Measurements from ENCODE around the gene ECEL1.
"Not testable (repeated sequence)": the region's sequence is repeated elsewhere in the genome, so short reads cannot be mapped to it uniquely, and the experiment has no call there.

ECEL1 gene

DNA sequence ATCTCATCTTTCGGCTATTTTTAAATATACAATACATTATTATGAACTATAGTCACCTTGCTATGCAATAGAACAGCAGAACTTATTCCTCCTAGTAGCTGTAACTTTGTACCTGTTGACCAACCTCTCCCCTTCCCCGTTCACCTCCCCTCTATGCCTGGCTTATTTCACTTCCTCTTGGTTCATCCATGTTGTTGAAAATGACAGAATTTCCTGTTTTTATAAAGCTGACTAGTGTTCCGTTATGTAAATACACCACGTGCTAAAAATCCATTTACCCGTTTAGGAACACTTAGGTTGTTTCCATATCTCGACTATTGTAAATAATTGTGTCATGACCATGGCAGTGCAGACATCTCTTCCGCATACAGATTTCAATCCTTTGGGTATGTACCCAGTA, 21.4 kb downstream of the ECEL1 start:
- H3K4me3 ChIP-seq (ENCODE audit: low read depth, low read length) = no peak overlapping the region
- DNase-seq (ENCODE audit: low read depth) = no peak

DNA sequence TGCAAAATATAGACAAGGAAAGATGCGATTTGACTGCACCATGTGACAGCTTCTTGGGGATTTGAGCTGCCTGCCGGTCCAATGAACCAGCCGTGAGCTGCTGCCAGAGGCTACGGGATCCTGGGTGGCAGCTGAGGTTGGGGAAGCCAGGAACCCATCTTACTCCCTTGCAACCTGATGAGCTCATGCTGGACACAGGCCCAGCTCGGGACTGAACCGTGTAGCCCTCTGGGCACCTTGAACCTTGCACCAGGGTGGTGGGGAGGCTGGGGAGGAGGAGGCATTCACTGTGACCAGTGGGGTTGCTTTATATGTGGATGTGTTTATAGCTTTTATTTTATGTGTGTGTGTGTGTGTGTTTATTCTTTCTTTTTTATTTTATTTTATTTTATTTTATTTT, 22.6 kb downstream of the ECEL1 start:
- DNase-seq (ENCODE audit: low read depth) = no peak
- no peak overlapping the region for H3K4me3 ChIP-seq (ENCODE audit: low read depth, low read length)

DNA sequence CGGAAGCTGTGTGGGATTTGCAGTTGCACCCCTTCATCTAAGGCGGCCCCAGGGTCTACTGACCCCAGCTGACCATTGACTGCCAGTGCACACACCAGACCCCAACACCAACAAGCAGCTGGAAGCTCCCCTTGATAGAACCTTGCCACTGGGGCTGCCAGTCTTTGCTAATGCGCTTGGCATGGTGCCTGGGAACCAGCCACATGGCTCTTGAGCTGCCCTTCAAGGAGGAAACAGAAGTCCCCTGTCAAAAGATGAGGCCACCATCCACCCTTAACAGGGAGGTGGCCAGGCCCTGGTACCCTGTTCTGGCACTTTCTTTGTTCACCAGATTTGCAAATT, 23.1 kb downstream of the ECEL1 start:
- no peak for DNase-seq (ENCODE audit: low read depth)
- no peak overlapping the region for H3K4me3 ChIP-seq (ENCODE audit: low read depth, low read length)

DNA sequence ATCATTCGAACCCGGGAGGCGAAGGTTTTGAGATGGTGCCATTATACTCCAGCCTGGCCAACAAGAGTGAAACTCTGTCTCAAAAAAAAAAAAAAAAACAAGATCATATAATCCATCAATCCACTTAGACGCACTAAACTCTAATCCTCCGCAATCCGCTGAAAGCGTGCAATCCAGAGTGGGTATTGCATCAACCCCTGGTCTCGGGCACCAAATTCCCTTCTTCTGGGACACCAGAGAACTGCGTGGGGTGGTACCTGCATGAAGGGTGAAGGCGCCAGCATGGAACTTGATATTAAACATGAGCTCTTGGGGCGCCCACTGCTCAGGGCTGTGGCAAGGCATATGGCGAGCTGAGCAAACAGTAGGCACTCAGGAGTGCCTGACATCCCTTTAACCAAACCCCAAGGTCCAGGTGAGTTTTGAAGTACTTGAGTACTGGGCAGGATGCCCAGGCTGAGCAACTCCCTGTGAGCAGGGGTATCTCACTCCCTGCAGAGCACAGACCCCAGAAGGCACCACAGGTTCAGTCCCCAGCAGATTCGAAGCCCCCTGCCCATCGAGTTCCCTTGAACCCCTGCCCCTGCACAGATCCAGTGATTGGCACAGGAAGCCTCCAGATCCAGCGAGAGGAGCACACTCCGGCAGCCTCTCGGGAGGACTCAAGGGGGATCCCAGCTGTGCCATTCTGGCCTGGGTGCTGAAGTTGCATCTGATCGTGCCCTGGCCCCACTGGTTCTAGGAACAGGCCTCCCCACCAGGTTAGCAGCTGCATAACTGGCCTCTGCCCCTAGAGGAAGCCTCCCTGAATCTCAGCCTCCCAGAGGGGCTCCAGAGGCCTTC, 23.7 kb downstream of the ECEL1 start:
- no peak for DNase-seq (ENCODE audit: low read depth)

GRCh38 chr2:232460171-232460570, 27.5 kb downstream of the ECEL1 start:
- H3K4me3 ChIP-seq (ENCODE audit: low read depth, low read length) = no peak overlapping the region
- DNase-seq (ENCODE audit: low read depth) = no peak

More for the DNA sequence above, 23.7 kb downstream of the ECEL1 start:
- no peak overlapping the region for H3K4me3 ChIP-seq (ENCODE audit: low read depth, low read length)

DNA sequence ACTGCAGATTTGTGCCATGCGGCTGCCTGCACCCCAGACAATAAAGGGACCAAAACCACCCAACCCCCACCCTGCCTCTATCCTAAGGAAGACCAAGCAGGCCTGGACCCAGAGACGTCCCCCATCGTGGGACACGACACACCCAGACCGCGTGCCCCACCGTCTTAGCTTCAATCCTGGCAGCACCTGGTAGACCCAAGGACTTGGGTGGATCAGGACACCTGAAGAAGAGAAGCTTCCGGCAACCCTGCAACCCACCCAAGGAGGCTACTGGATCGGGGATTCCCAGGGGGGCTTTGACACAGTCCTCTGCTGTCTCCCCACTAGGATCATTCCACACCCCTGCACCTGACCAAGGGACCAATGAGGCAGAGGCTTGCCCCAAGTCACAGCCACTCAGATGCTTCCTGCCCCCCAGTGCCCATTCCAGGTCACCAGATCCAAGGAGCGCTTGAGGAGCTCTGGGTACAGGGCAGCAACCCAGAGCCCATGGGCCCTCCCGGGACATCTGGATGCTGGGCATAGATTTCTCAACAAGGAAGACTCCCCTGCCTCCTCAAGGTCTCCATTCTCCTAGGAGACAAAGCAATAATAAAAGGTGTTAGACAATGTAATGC, 28.1 kb downstream of the ECEL1 start:
- DNase-seq (ENCODE audit: low read depth) = no peak
- H3K4me3 ChIP-seq (ENCODE audit: low read depth, low read length) = no peak overlapping the region

DNA sequence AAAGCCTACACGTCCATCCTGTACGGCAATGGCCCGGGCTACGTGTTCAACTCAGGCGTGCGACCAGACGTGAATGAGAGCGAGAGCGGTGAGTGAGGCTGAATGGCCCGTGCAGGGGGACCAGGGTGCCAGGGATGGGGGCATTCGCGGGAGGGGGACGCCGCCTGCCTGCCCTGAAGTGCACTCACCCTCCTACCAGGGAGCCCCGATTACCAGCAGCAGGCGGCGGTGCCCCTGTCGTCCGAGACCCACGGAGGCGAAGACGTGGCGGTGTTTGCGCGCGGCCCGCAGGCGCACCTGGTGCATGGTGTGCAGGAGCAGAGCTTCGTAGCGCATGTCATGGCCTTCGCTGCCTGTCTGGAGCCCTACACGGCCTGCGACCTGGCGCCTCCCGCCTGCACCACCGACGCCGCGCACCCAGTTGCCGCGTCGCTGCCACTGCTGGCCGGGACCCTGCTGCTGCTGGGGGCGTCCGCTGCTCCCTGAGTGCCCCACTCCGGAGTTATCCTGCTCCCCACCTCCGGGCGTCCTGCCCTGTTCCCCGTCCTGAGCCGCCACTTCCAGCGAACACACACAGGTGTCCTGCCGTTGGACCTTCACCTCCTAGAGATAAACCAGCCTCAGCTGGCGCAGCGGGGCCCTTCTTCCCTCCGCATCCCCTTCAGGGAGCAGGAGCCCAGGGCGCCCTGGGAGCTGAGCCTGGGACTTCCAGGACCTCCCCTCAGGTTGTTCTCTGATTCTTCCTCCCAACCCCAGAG, 28.8 kb downstream of the ECEL1 start:
- no peak for DNase-seq (ENCODE audit: low read depth)

GRCh38 chr2:232458051-232458660, 29.5 kb downstream of the ECEL1 start:
- DNase-seq (ENCODE audit: low read depth) = no peak

More for the DNA sequence above, 28.8 kb downstream of the ECEL1 start:
- H3K4me3 ChIP-seq (ENCODE audit: low read depth, low read length) = no peak overlapping the region

DNA sequence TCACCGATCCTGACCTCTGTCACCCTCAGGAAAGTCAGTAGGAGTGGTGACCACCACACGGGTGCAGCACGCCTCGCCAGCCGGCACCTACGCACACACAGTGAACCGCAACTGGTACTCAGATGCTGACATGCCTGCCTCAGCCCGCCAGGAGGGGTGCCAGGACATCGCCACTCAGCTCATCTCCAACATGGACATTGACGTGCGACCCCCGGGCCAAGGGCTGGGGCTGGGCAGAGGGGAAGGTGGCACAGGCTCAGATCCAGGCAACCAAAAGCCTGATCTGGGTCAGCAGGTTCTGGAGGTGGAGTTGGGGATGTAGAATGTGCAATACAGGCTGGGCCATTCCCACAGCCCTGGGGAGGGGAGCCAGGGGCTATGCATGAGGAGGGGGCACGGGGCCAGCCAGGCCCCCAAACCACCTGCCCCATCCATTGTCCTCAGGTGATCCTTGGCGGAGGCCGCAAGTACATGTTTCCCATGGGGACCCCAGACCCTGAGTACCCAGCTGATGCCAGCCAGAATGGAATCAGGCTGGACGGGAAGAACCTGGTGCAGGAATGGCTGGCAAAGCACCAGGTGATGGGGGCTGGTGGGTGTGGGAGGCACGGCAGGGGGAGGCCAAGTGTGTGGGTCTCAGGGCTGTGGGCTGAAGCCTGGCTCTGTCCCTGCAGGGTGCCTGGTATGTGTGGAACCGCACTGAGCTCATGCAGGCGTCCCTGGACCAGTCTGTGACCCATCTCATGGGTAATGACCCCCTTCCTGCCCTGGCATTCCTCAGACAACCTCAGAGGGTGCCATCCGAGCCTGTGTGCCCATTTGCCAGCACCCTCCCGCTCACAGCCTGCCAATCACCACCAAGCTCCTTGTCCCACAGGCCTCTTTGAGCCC, 30.3 kb downstream of the ECEL1 start:
- no peak for DNase-seq (ENCODE audit: low read depth)
- no peak overlapping the region for H3K4me3 ChIP-seq (ENCODE audit: low read depth, low read length)

More at GRCh38 chr2:232458051-232458660, 29.5 kb downstream of the ECEL1 start:
- no peak overlapping the region for H3K4me3 ChIP-seq (ENCODE audit: low read depth, low read length)

- no peak for DNase-seq (ENCODE audit: low read depth)
- H3K4me3 ChIP-seq (ENCODE audit: low read depth, low read length) = no peak overlapping the region
These were observed 31.1 kb downstream of the ECEL1 start for GRCh38 chr2:232456296-232457120.

GRCh38 chr2:232455426-232456255, 32.0 kb downstream of the ECEL1 start, which contains the start of gene ALPI:
TSS of gene ALPI (plus strand) at chr2:232456153. CDS start at chr2:232456200, 47 bp downstream.
- no peak for DNase-seq (ENCODE audit: low read depth)
- H3K4me3 ChIP-seq (ENCODE audit: low read depth, low read length) = no peak within 1 kb of the TSS

DNA sequence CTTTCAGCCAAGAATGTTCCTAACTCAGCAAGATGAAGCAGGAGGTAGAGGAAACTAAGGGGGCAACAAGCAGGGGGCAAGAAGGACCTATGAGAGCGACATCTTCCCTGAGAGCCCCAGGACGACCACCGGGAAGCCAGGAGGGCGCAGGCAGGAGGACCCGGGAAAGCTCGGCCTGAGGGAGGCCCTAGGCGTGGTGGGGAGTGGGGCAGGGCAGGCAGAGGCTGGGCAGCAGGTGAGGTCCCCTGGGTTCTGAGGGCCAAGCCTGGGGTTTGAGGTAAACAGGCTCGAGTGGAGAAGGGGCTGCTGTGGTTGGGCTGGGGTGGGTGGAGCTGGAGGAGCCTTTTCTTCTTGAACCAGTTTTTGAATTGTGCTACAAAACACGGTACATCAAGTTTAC, 33.0 kb downstream of the ECEL1 start:
- DNase-seq (ENCODE audit: low read depth) = no peak
- no peak overlapping the region for H3K4me3 ChIP-seq (ENCODE audit: low read depth, low read length)

DNA sequence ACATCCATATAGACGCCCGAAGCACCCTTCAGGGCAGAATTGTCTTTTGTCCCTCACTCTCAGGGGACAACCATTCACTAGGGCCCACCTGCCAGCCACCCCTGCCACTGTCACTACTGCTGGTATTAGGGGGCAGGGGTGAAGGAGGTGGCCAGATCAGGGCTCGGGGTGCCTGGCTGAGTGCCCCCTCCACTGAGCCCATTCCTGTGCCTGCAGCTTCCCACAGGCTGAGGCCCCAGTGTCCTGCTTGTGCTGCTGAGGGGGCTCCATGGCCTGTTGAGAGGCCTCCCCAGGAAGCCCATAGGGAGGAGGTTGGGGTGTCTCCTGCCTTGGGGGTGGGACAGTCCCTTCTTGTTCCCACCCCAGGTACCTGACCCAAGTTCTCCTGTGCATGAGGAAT, 36.0 kb downstream of the ECEL1 start:
- not testable (repeated sequence) for DNase-seq (ENCODE audit: low read depth); H3K4me3 ChIP-seq (ENCODE audit: low read depth, low read length)

DNA sequence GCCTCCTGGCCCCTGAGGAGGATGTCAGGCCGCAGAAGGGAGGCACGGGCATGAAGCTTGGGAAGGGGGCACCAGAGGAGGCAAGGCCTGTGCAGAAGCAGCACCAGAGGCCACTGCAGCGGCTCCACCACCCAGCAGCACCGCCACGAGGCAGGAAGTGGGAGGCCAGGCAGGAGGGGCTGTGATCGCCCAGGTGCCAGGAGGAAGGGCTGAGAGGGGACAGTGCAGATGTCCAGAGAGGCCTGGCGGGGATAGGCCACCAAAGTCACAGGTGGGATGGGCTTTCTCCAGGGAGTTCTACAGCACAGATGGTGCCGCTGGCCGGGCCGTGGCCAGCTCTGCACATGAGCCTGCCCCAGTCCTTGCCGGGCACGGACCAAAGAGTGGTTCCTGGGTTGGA, 37.7 kb downstream of the ECEL1 start:
- no peak for DNase-seq (ENCODE audit: low read depth)

GRCh38 chr2:232448304-232448690, 39.3 kb downstream of the ECEL1 start:
- DNase-seq (ENCODE audit: low read depth) = no peak

More for the DNA sequence above, 37.7 kb downstream of the ECEL1 start:
- H3K4me3 ChIP-seq (ENCODE audit: low read depth, low read length) = no peak overlapping the region

DNA sequence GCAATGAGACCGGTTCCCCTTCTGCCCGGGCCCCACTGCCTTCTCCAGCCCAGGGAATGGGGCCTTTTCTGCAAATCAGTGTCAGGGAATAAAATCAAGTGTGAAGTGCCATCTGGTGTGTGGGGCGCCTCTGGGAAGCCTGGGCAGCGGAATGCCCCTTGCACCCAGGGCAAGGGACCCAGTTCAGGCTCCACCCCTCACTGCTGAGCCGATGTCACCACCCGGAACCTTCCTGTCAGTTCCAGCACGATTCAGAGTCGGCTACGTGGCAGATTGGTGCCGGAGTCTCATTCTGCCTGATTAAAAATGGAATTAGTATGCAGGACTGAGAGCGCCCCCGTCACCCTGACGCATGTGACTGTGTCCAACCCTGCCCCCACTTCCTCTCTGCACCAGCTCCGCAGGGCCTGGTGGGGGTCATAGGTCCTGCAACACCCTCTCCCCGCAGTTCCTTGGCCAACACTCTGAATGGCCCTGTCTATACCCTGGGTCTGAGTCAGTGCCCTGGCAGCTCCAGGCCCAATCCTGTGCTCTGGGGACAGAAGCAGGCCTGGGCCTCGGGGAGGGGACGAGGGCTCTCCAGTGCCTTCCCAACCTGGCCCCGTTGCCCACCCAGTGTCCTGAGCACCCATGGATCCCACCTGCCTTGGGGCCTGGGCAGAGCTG, 39.9 kb downstream of the ECEL1 start:
- no peak overlapping the region for H3K4me3 ChIP-seq (ENCODE audit: low read depth, low read length)
- no peak for DNase-seq (ENCODE audit: low read depth)

More at GRCh38 chr2:232448304-232448690, 39.3 kb downstream of the ECEL1 start:
- H3K4me3 ChIP-seq (ENCODE audit: low read depth, low read length) = no peak overlapping the region

Measured in skeletal muscle cell (primary cell).